ENCODE data around the gene TUBB4B. TPM values are rescaled to one million over a fixed set of nuclear protein-coding genes. Genes with fewer than 3 reads are reported as not detected.

The TUBB4B gene
- total RNA-seq, 2 donors from 2014 or later, result 79.1 to 171 TPM

DNA sequence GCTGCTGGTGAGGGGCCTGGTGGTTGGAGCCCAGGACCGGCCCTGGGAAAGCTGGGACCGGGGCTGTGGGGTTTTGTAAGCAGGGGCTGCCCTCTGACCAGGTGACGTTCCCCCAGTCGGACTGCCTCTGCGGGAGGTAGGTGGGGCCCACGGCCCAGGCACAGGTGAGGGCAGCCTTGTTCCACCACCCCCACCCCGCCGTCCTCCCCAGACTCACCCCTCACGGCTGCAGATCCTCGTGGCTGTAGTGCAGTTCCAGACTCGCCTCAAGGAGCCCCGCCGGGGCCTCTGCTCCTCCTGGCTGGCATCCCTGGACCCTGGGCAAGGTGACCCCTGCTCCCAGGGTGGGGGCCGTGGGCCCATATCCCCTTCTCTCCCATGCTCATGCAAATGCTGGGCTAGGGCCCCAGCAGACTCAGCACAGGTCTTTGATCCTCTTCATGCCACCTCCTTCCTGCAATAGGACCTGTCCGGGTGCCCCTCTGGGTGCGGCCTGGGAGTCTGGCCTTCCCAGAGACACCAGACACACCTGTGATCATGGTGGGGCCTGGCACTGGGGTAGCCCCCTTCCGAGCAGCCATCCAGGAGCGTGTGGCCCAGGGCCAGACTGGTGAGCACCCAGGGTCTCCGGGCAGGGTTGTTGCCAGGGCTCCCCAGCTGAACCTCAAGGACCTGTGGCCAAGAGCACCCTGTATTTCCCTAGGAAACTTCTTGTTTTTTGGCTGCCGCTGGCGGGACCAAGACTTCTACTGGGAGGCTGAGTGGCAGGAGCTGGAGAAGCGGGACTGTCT, 25.7 kb upstream of the TUBB4B start:
- no peak for DNase-seq
- H3K9me3 ChIP-seq, result no peaks in the 10 kb centered on the region
- ATAC-seq, result no peak
- intact Hi-C loops (cut with DNase I), result no loop called here
- H3K4me3 ChIP-seq, result no peak overlapping the region
- no peaks in the 10 kb centered on the region for H3K27me3 ChIP-seq
- peaks cover 38% of the 10 kb centered on the region for H3K4me1 ChIP-seq
- no peaks in the 10 kb centered on the region for H3K36me3 ChIP-seq (replicated peaks in 1 of 2; ENCODE audit: insufficient read depth in 1 of 2, low read depth in 2 of 2)
- 96 to 100% methylated on average over 4 to 17 of the region's 22 CpGs for WGBS, 2 donors
- no peak overlapping the region for H3K27ac ChIP-seq
- no peak for TF ChIP-seq POLR2A (IDR thresholded peaks at IDR 0.05)
- TF ChIP-seq, protein P1, sequence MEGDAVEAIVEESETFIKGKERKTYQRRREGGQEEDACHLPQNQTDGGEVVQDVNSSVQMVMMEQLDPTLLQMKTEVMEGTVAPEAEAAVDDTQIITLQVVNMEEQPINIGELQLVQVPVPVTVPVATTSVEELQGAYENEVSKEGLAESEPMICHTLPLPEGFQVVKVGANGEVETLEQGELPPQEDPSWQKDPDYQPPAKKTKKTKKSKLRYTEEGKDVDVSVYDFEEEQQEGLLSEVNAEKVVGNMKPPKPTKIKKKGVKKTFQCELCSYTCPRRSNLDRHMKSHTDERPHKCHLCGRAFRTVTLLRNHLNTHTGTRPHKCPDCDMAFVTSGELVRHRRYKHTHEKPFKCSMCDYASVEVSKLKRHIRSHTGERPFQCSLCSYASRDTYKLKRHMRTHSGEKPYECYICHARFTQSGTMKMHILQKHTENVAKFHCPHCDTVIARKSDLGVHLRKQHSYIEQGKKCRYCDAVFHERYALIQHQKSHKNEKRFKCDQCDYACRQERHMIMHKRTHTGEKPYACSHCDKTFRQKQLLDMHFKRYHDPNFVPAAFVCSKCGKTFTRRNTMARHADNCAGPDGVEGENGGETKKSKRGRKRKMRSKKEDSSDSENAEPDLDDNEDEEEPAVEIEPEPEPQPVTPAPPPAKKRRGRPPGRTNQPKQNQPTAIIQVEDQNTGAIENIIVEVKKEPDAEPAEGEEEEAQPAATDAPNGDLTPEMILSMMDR (IDR thresholded peaks at IDR 0.05), result no peak

- no peak for DNase-seq
- Histone ChIP-seq H3K4me1 (peaks cover 39% of the 10 kb centered on the region), H3K27me3 (no peaks in the 10 kb centered on the region), H3K36me3 (replicated peaks in 1 of 2; ENCODE audit: insufficient read depth in 1 of 2, low read depth in 2 of 2) (no peaks in the 10 kb centered on the region), H3K9me3 (no peaks in the 10 kb centered on the region), H3K4me3 (no peak overlapping the region), H3K27ac (peak overlapping the region in 3 of 4 donors; percentile 79 to 82 (median 81))
- 86 to 93% methylated on average over 13 to 22 of the region's 30 CpGs for WGBS, 2 donors
- intact Hi-C loops (cut with DNase I), result no loop called here
- TF ChIP-seq, protein P1 (IDR thresholded peaks at IDR 0.05), result no peak
- TF ChIP-seq POLR2A (IDR thresholded peaks at IDR 0.05), result no peak
- ATAC-seq, result no peak
Observed at GRCh38 chr9:137216188-137216965, 24.7 kb upstream of the TUBB4B start.

DNA sequence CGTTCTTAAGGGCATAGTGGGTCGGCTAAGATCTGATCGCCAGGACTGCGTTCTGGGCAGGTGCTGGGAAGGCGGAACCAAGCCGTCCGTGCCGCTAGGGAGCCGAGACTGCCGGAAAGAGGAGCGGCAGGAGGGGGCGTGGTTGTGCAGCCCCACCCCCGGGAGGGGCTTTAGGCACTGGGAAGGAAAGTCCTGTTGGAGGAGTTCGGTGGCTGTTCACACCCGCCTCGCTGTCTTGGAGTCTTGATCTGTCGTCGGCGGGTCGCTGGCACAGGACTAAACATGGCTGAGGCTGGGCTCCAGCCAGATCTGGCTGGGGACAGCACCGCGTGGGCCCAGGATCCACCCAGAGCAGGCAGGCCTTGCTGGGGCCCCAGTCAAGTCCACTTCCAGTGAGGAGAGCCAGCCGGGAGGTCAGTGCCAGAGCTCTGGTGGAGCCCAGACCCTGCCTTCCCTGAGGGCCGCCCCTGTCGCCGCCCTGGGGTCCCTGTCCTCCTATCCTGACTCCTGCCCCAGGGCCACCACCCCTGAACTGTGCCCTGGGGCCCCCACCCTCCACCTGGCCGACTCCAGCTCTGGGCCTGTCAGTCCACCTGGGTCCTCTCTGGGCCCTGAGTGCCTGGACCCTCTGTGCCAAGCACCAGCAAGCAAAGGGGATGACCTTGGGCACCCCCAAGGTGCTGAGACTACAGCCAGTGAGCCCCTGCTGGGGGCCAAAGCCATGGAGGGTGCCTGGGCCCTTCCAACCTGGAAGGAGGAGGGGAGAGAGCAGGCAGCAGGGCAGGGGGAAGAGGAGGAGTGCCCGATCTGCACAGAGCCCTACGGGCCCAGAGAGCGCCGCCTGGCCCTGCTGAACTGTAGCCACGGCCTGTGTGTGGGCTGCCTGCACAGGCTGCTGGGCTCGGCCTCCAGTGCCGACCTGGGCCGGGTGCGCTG, 23.5 kb upstream of the TUBB4B start:
- peak; percentile 77 to 85 (median 79) for TF ChIP-seq POLR2A (IDR thresholded peaks at IDR 0.05)
- TF ChIP-seq, protein P1 (IDR thresholded peaks at IDR 0.05), result peak in 4 of 7 experiments; percentile 26 to 41 (median 32)
- Histone ChIP-seq H3K27ac (peak overlapping the region; percentile 79 to 84 (median 82)), H3K4me1 (peaks cover 47% of the 10 kb centered on the region), H3K4me3 (peak overlapping the region in 1 of 2 donors; percentile 21), H3K36me3 (replicated peaks in 1 of 2; ENCODE audit: insufficient read depth in 1 of 2, low read depth in 2 of 2) (no peaks in the 10 kb centered on the region), H3K27me3 (no peaks in the 10 kb centered on the region), H3K9me3 (no peaks in the 10 kb centered on the region)
- intact Hi-C loops (cut with DNase I), result no loop called here
- DNase-seq (peak; percentile 88 to 94 (median 94)), ATAC-seq (peak; percentile 75)
- 37 to 56% methylated on average over 8 to 36 of the region's 36 CpGs for WGBS, 2 donors

DNA sequence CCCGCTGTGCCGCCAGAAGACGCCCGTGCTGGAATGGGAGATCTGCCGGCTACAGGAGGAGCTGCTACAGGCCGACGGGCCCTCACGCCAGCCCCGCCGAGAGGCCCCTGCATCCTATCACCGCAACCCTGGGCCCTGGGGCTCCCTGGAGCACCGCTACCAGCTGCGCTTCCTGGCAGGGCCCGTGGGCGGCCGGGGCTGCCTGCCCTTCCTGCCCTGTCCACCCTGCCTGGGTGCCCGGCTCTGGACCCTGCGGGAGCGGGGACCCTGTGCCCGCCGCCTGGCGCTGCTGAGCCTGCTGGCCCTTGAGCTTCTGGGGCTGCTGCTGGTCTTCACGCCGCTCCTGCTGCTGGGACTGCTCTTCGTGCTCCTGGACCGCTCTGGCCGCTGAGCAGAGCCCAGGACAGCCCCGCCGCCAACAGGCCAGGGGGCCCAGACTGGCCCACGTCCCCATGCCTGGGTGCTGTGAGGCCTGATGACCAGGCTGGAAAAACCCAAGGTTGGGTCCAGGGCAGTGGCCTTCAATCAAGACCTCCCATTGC, 22.8 kb upstream of the TUBB4B start:
- Histone ChIP-seq H3K27me3 (no peaks in the 10 kb centered on the region), H3K4me3 (peak overlapping the region in 1 of 2 donors; percentile 21), H3K36me3 (replicated peaks in 1 of 2; ENCODE audit: insufficient read depth in 1 of 2, low read depth in 2 of 2) (no peaks in the 10 kb centered on the region), H3K4me1 (peaks cover 54% of the 10 kb centered on the region), H3K9me3 (no peaks in the 10 kb centered on the region), H3K27ac (peak overlapping the region; percentile 79 to 84 (median 82))
- TF ChIP-seq POLR2A (IDR thresholded peaks at IDR 0.05), result no peak
- TF ChIP-seq, protein P1 (IDR thresholded peaks at IDR 0.05), result no peak
- DNase-seq, result no peak
- WGBS, 2 donors, result 49% methylated on average over 30 of the region's 30 CpGs; no CpG with 5 or more reads in 1 of the 2 donors
- ATAC-seq, result no peak
- intact Hi-C loops (cut with DNase I), result no loop called here
